ENCODE measurements around the gene FGFBP1.

DNA sequence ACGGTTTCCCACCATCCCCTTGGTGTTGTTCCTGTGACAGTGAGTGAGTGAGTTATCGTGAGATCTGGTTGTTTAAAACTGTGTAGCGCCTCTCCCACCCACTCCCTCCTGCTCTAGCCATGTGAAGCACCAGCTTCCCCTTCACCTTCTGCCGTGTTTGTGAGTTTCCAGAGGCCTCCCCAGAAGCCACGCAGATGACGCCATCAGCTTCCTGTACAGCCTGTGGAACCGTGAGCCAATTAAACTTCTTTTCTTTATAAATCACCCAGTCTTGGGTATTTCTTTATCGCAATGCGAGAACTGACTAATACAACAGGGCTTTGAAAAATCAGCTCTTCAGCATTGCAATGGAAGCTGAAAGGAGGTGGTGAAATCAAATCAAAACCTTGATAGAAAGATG, 50.0 kb downstream of the FGFBP1 start:
- TF ChIP-seq, protein P1, sequence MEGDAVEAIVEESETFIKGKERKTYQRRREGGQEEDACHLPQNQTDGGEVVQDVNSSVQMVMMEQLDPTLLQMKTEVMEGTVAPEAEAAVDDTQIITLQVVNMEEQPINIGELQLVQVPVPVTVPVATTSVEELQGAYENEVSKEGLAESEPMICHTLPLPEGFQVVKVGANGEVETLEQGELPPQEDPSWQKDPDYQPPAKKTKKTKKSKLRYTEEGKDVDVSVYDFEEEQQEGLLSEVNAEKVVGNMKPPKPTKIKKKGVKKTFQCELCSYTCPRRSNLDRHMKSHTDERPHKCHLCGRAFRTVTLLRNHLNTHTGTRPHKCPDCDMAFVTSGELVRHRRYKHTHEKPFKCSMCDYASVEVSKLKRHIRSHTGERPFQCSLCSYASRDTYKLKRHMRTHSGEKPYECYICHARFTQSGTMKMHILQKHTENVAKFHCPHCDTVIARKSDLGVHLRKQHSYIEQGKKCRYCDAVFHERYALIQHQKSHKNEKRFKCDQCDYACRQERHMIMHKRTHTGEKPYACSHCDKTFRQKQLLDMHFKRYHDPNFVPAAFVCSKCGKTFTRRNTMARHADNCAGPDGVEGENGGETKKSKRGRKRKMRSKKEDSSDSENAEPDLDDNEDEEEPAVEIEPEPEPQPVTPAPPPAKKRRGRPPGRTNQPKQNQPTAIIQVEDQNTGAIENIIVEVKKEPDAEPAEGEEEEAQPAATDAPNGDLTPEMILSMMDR (IDR thresholded peaks at IDR 0.05) = no peak
- TF ChIP-seq EZH2 (IDR thresholded peaks at IDR 0.05) = no peak

Data from neural progenitor cell (in vitro differentiated cells).